HG03066 (cell line): ENCODE results near the gene TPI1.
A peak's percentile ranks its signal among the peaks of the same experiment; 100 is the strongest.

Experiments
- ATAC-seq: cut with Tn5 transposase; IDR thresholded peaks from one replicate; pipeline ENCODE4 v1.9.1; 2021; ENCODE audit warnings: low read depth; ENCODE audit not compliant: unreplicated experiment

Gene TPI1

GRCh38 chr12:6827982-6828780, 39.1 kb upstream of the TPI1 start, which contains the start of gene P3H3:
Gene P3H3, plus strand, starts transcription at chr12:6828407. Its CDS starts 34 bp downstream, at chr12:6828441.
- ATAC-seq: no peak

- ATAC-seq: no peak
These were observed 38.4 kb upstream of the TPI1 start for GRCh38 chr12:6828781-6829535.

- no peak for ATAC-seq
These were observed 37.7 kb upstream of the TPI1 start for GRCh38 chr12:6829536-6830220.

GRCh38 chr12:6830286-6830890, 36.9 kb upstream of the TPI1 start:
- ATAC-seq: no peak

- no peak for ATAC-seq
These were observed 36.3 kb upstream of the TPI1 start for GRCh38 chr12:6830999-6831398.

- ATAC-seq: no peak
These were observed 35.8 kb upstream of the TPI1 start for GRCh38 chr12:6831450-6831995.

GRCh38 chr12:6832125-6832524, 35.2 kb upstream of the TPI1 start:
- no peak for ATAC-seq

GRCh38 chr12:6833189-6833890, 34.0 kb upstream of the TPI1 start:
- no peak for ATAC-seq

- no peak for ATAC-seq
These were observed 33.1 kb upstream of the TPI1 start for GRCh38 chr12:6834254-6834653.

GRCh38 chr12:6834873-6835272, 32.5 kb upstream of the TPI1 start:
- ATAC-seq: no peak

- ATAC-seq: no peak
These were observed 30.5 kb upstream of the TPI1 start for GRCh38 chr12:6836851-6837250.

- ATAC-seq: no peak
These were observed 29.8 kb upstream of the TPI1 start for GRCh38 chr12:6837370-6838060.

GRCh38 chr12:6838854-6839253, 28.5 kb upstream of the TPI1 start:
- no peak for ATAC-seq

- ATAC-seq: peak; percentile 89
These were observed 27.7 kb upstream of the TPI1 start for GRCh38 chr12:6839482-6840201.

- no peak for ATAC-seq
These were observed 27.0 kb upstream of the TPI1 start for GRCh38 chr12:6840330-6840729.

GRCh38 chr12:6840761-6841515, 26.4 kb upstream of the TPI1 start, which contains the start of gene GNB3:
Gene GNB3, plus strand, starts transcription at chr12:6840925. Its CDS starts 363 bp downstream, at chr12:6841288.
- no peak for ATAC-seq

GRCh38 chr12:6842075-6842474, 25.3 kb upstream of the TPI1 start:
- no peak for ATAC-seq
